Brain microvascular endothelial cell (primary cell): ENCODE results near the gene AKAP5.

Experiments
- DNase-seq: peaks from one replicate; pipeline ENCODE4 v3.0.0-alpha.2; 2020
- H3K27ac ChIP-seq: fragments of 250-450 bp; sonication (Bioruptor Pico); 2 replicates; pipeline ENCODE4 v1.5.1; 2020; ENCODE audit warnings: mild to moderate bottlenecking, moderate library complexity
- H3K27me3 ChIP-seq: fragments of 250-450 bp; sonication (Bioruptor Pico); replicated peaks from 2 replicates; pipeline ENCODE4 v1.5.1; 2020; ENCODE audit warnings: mild to moderate bottlenecking
- H3K36me3 ChIP-seq: fragments of 250-450 bp; sonication (Bioruptor Pico); replicated peaks from 2 replicates; pipeline ENCODE4 v1.5.1; 2020; ENCODE audit warnings: mild to moderate bottlenecking
- H3K4me3 ChIP-seq: 2 replicates; pipeline ENCODE4 v1.5.1; 2011; ENCODE audit warnings: low read depth, mild to moderate bottlenecking, control low read depth, low read length, moderate library complexity
- CTCF ChIP-seq: IDR thresholded peaks from 2 replicates; pipeline ENCODE4 v1.5.1; 2011; ENCODE audit warnings: low read depth, mild to moderate bottlenecking, moderate library complexity, low read length, control low read depth, inconsistent platforms; ENCODE audit errors: missing control alignments
- in situ Hi-C: cut with HindIII; loops from 2 replicates; pipeline ENCODE4 v1.10.0; 2017; ENCODE audit warnings: low sequenced_read_pairs, low pct_ligation_motif_present

AKAP5 gene

GRCh38 chr14:64465191-64465822 is at the start of gene AKAP5:
TSS of gene AKAP5 (plus strand) at chr14:64465499. CDS start at chr14:64468395, 2,896 bp downstream.
- Histone ChIP-seq H3K36me3 (no peaks in the 10 kb centered on the region), H3K27ac (no peak within 1 kb of the TSS), H3K4me3 (peak within 1 kb of the TSS; percentile 74), H3K27me3 (no peaks in the 10 kb centered on the region)
- TF ChIP-seq CTCF, result no peak
- in situ Hi-C loops, result no loop called here
- no peak for DNase-seq

- TF ChIP-seq CTCF, result no peak
- H3K27me3 ChIP-seq, result no peaks in the 10 kb centered on the region
- H3K36me3 ChIP-seq, result peaks cover 16% of the 10 kb centered on the region
- DNase-seq, result no peak
- no peak overlapping the region for H3K4me3 ChIP-seq
- no peak overlapping the region for H3K27ac ChIP-seq
- in situ Hi-C loops, result no loop called here
Observed at GRCh38 chr14:64416348-64416932, 48.9 kb upstream of the AKAP5 start.

DNA sequence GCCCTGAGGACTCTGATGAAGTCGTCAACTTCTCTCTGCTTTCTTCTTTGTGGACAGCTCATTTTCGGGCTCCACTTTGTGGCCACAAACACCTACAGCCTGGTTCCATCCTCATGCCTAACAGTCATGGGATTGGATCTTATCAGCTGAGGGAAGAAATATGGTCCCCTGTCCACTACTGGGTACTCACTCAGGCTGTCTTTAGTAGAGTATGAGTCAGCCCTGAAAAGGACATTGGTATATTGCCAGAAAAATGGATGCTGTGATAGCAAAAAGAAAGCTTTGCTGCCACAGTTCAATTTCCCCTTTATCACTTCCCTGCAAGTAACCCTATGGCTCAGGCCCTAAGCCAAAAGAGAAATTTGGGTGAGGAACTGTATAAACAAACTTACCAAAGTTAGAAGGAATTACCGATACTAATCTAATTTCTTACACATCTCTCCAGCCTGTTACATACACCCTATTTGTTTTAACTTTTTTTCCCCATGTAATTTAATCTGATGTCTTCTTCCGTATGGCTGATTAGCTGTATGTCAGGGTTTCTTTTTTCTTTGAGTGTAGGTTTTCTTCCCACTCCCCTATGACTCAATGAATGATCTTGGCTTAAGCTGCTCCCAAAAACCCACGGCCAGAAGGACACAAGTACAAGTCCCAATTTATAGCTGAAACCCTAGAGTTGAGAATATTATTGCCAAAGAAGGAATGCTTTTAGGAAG is 48.1 kb upstream of the AKAP5 start:
- peak; percentile 62 for DNase-seq
- in situ Hi-C loops, result no loop called here
- peaks cover 16% of the 10 kb centered on the region for H3K36me3 ChIP-seq

GRCh38 chr14:64417771-64418125 is 47.6 kb upstream of the AKAP5 start:
- Histone ChIP-seq H3K36me3 (peaks cover 16% of the 10 kb centered on the region), H3K27ac (no peak overlapping the region), H3K27me3 (no peaks in the 10 kb centered on the region), H3K4me3 (no peak overlapping the region)
- no peak for DNase-seq
- in situ Hi-C loops, result no loop called here
- no peak for TF ChIP-seq CTCF

More for the DNA sequence above, 48.1 kb upstream of the AKAP5 start:
- Histone ChIP-seq H3K4me3 (no peak overlapping the region), H3K27ac (no peak overlapping the region), H3K27me3 (no peaks in the 10 kb centered on the region)
- no peak for TF ChIP-seq CTCF

DNA sequence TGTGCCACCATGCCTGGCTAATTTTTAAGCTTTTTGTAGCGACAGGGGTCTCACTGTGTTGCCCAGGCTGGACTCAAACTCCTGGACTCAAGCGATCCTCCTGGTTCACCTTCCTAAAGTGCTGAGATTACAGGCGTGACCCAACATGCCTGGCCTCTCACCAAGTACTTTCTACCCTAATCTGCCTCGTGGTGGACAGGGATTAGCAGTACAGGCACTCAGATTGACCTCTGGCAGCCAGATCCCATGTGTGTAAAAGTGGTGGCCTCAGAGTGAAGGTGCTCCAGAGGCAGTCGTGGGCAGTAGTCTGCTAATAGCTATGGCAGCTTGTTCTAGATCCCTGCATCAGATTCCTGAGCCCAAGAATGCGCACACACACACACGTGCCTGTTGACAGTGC is 46.3 kb upstream of the AKAP5 start:
- no peak overlapping the region for H3K4me3 ChIP-seq
- in situ Hi-C loops, result no loop called here
- H3K27ac ChIP-seq, result no peak overlapping the region
- no peaks in the 10 kb centered on the region for H3K27me3 ChIP-seq
- DNase-seq, result no peak
- no peak for TF ChIP-seq CTCF
- H3K36me3 ChIP-seq, result peaks cover 16% of the 10 kb centered on the region
